B cell (primary cell): ENCODE results near the gene HOXB8. TPM values are rescaled to one million over a fixed set of nuclear protein-coding genes. Genes with fewer than 3 reads are reported as not detected.

Experiments used
- ATAC-seq: fragments of 200-7000 bp; cut with Tn5 transposase; one replicate; pipeline ENCODE4 v1.10.0; 2021; ENCODE audit warnings: low read depth, mild to moderate bottlenecking, moderate number of reproducible peaks, moderate library complexity
- CTCF ChIA-PET: fragments of 350-600 bp; sonication (Branson Sonifier 250); formaldehyde crosslinking; loops from one replicate; lab custom pipeline; 2021; ENCODE audit warnings: antibody characterized with exemption, inconsistent platforms; lab: Charles Lee
- POLR2A ChIA-PET: fragments of 350-600 bp; sonication (Branson Sonifier 250); formaldehyde crosslinking; loops from one replicate; lab custom pipeline; 2021; ENCODE audit warnings: antibody characterized with exemption; lab: Charles Lee
- DNase-seq: peaks from one replicate; pipeline ENCODE4 v3.0.0; 2013
- H2AFZ ChIP-seq: 2 replicates; pipeline ENCODE4 v1.6.1; 2012; ENCODE audit warnings: mild to moderate bottlenecking, low read depth, low read length; ENCODE audit not compliant: insufficient read depth, poor library complexity, severe bottlenecking
- H3K27ac ChIP-seq, 2 donors: 1 replicate in 1 of 2; 2 replicates in 1 of 2; pipeline ENCODE4 v1.5.1; 2012 to 2013; ENCODE audit warnings: low read length in 2 of 2, mild to moderate bottlenecking in 2 of 2, moderate library complexity in 1 of 2
- H3K27me3 ChIP-seq, 4 experiments: fragments of 200-600 bp in 1 of 4; sonication (generic) in 1 of 4; replicated peaks in 1 of 4; 1 replicate in 2 of 4; 2 replicates in 2 of 4; pipeline versions ENCODE4 v1.6.1 to v1.7.0; 2013 to 2016; ENCODE audit warnings: low read length in 3 of 4, mild to moderate bottlenecking in 2 of 4, mixed read lengths in 1 of 4, moderate library complexity in 1 of 4; ENCODE audit not compliant: insufficient read depth in 4 of 4, control insufficient read depth in 3 of 4; ENCODE audit errors: control extremely low read depth in 1 of 4
- H3K36me3 ChIP-seq, 2 experiments: replicated peaks in 1 of 2; 1 replicate in 1 of 2; 2 replicates in 1 of 2; pipeline versions ENCODE4 v1.6.1 to v1.7.1; 2013; ENCODE audit warnings: low read length in 1 of 2; ENCODE audit not compliant: insufficient read depth in 2 of 2, control insufficient read depth in 1 of 2; ENCODE audit errors: control extremely low read depth in 1 of 2, extremely low read depth in 1 of 2
- H3K4me1 ChIP-seq, 2 donors: fragments of 200-600 bp in 1 of 2; sonication (generic) in 1 of 2; 1 replicate in 1 of 2; 2 replicates in 1 of 2; pipeline versions ENCODE4 v1.5.1 to v1.6.1; 2013 to 2017; ENCODE audit warnings: low read length in 2 of 2; ENCODE audit not compliant: control insufficient read depth in 2 of 2, insufficient read depth in 2 of 2
- H3K4me2 ChIP-seq: replicated peaks from 2 replicates; pipeline ENCODE3; 2012; ENCODE audit warnings: mild to moderate bottlenecking, low read depth, low read length; ENCODE audit not compliant: poor library complexity, severe bottlenecking
- H3K4me3 ChIP-seq, 5 experiments: fragments of 200-600 bp in 1 of 5; sonication (generic) in 1 of 5; 1 replicate in 3 of 5; 2 replicates in 2 of 5; pipeline versions ENCODE4 v1.5.1 to v1.7.0; 2011 to 2016; ENCODE audit warnings: low read length in 4 of 5, mild to moderate bottlenecking in 4 of 5, low read depth in 2 of 5, control low read depth in 1 of 5, moderate library complexity in 1 of 5; ENCODE audit not compliant: insufficient read depth in 1 of 5; ENCODE audit errors: control extremely low read depth in 1 of 5, extremely low read depth in 1 of 5
- H3K79me2 ChIP-seq: fragments of 200-600 bp; sonication (generic); one replicate; pipeline ENCODE4 v1.6.0; 2016; ENCODE audit warnings: low read length; ENCODE audit not compliant: control insufficient read depth, insufficient read depth
- H3K9ac ChIP-seq: fragments of 200-600 bp; sonication (generic); 2 replicates; pipeline ENCODE4 v1.6.1; 2017; ENCODE audit warnings: mild to moderate bottlenecking, low read length, moderate library complexity
- H3K9me3 ChIP-seq, 3 donors: one replicate each; pipeline versions ENCODE4 v1.6.1 to v1.7.1; 2013; ENCODE audit warnings: low read length in 2 of 3; ENCODE audit not compliant: control insufficient read depth in 2 of 3, insufficient read depth in 1 of 3; ENCODE audit errors: control extremely low read depth in 1 of 3
- H4K20me1 ChIP-seq: 2 replicates; pipeline ENCODE4 v1.6.0; 2012; ENCODE audit warnings: mild to moderate bottlenecking, low read length; ENCODE audit not compliant: insufficient read depth, control insufficient read depth, poor library complexity, severe bottlenecking
- H3K27ac Mint-ChIP-seq: one replicate; pipeline ENCODE4 v1.8.0; 2021; ENCODE audit warnings: mixed read lengths
- H3K27me3 Mint-ChIP-seq: one replicate; pipeline ENCODE4 v1.8.0; 2021; ENCODE audit warnings: mixed read lengths
- H3K4me1 Mint-ChIP-seq: one replicate; pipeline ENCODE4 v1.8.0; 2021; ENCODE audit warnings: mixed read lengths
- H3K4me3 Mint-ChIP-seq: one replicate; pipeline ENCODE4 v1.8.0; 2021; ENCODE audit warnings: mixed read lengths
- H3K9me3 Mint-ChIP-seq: one replicate; pipeline ENCODE4 v1.8.0; 2022; ENCODE audit warnings: mixed read lengths; ENCODE audit not compliant: insufficient read depth
- EZH2 ChIP-seq: IDR thresholded peaks from 2 replicates; pipeline ENCODE4 v1.6.1; 2012; ENCODE audit warnings: borderline replicate concordance, low read depth, mild to moderate bottlenecking, moderate library complexity, low read length; ENCODE audit not compliant: insufficient read depth, poor library complexity, severe bottlenecking
- WGBS: methylation state at CpG from one replicate; pipeline ENCODE4 v1.1.5; 2013; ENCODE audit warnings: missing lambda C conversion rate; ENCODE audit not compliant: insufficient coverage; 5-methylcytosine and 5-hydroxymethylcytosine counted together
- intact Hi-C: fragments of 100-400 bp; cut with micrococcal nuclease; formaldehyde crosslinking; loops from one replicate; pipeline ENCODE4 v1.10.0; 2022
- polyA minus RNA-seq: library from RNA; depleted of rRNA, polyadenylated mRNA; stranded (reverse); fragments of >200 nt; gene quantifications from 2 replicates; pipeline ENCODE4 v1.2.3, GENCODE V29; 2012
- polyA plus RNA-seq: library from polyadenylated mRNA; depleted of rRNA; stranded (reverse); fragments of >200 nt; gene quantifications from 2 replicates; pipeline ENCODE4 v1.2.3, GENCODE V29; 2012
- total RNA-seq, 2 donors: library from RNA; stranded (reverse); fragments of 120-200 nt in 1 of 2; gene quantifications; 1 replicate in 1 of 2; 2 replicates in 1 of 2; pipeline versions ENCODE4 v1.2.3 to v1.2.4, GENCODE V29; 2013 to 2022
- TF ChIP-seq, protein P1 (sequence below): fragments of 200-600 bp; IDR thresholded peaks from one replicate; pipeline ENCODE4 v1.8.0; 2022; ENCODE audit warnings: antibody characterized with exemption, mild to moderate bottlenecking

Gene HOXB8
- not detected in 2 replicates for total RNA-seq
- total RNA-seq (2013): not detected
- not detected in 2 replicates for polyA plus RNA-seq
- not detected in 2 replicates for polyA minus RNA-seq

DNA sequence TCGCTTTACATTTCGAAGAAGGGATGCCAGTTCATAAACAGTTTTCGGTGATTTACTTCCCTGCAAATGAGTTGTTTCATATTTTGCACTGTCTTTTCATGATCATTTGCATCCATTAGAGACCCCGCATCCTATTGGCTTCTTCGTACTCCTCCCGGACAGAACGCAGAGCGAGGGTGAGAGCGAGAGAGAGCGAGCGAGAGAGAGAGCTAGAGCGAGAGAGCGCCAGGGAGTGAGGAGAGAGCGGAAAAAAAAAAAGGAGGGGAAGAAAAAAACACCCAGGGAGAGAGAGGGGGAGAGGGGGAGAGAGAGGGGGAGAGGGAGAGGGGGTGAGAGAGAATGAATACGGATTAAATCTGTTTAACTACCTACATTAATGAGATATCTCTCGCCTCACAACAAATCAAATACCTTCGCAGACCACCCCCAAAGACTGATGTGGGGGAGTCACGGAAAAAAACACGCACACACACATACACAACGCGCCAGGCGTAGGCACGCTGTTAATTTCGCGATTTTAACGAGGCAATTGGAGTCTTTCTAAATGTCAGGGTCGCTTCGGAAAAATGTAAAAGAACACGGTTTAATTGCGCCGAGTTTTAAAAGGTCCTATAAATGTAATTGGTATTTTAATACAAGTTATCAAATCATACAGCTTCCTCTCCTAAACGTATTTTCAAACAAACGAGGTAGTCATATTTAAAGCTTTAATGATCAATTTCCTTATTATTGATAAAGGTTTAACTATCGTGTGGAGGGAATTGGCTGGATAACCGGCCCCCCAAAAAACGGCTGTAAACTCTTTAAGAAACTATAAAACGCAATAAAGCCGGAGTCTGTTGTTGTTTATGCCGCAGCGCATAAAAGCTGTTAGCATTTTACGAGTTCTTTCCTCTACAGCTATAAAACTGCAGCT lies at the start of gene HOXB8:
TSS of gene HOXB8 (minus strand) at position 246 of the 916 bp plus-strand sequence. CDS start 588 bp downstream, outside the sequence.
- Histone ChIP-seq H3K79me2 (no peaks in the 10 kb centered on the region), H3K4me1 (peaks cover 63 to 79% of the 10 kb centered on the region in 2 donors), H3K36me3 (no peaks in the 10 kb centered on the region), H2AFZ (peak within 1 kb of the TSS; percentile 9), H3K9me3 (peaks cover 0 to 35% (median 0%) of the 10 kb centered on the region in 3 donors), H3K27ac (no peak within 1 kb of the TSS), H3K4me3 (peak within 1 kb of the TSS in 2 of 5 experiments; percentile 8 to 12), H3K27me3 (peaks cover 0 to 93% (median 62%) of the 10 kb centered on the region in 4 experiments), H4K20me1 (no peaks in the 10 kb centered on the region), H3K9ac (peak within 1 kb of the TSS; percentile 22), H3K4me2 (peak within 1 kb of the TSS; percentile 100)
- DNase-seq (peak; percentile 43), ATAC-seq (no peak)
- TF ChIP-seq EZH2: no peak
- TF ChIP-seq, protein P1, sequence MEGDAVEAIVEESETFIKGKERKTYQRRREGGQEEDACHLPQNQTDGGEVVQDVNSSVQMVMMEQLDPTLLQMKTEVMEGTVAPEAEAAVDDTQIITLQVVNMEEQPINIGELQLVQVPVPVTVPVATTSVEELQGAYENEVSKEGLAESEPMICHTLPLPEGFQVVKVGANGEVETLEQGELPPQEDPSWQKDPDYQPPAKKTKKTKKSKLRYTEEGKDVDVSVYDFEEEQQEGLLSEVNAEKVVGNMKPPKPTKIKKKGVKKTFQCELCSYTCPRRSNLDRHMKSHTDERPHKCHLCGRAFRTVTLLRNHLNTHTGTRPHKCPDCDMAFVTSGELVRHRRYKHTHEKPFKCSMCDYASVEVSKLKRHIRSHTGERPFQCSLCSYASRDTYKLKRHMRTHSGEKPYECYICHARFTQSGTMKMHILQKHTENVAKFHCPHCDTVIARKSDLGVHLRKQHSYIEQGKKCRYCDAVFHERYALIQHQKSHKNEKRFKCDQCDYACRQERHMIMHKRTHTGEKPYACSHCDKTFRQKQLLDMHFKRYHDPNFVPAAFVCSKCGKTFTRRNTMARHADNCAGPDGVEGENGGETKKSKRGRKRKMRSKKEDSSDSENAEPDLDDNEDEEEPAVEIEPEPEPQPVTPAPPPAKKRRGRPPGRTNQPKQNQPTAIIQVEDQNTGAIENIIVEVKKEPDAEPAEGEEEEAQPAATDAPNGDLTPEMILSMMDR: no peak
- POLR2A ChIA-PET: interaction anchor here (0.6 kb wide), 1 partner anchor 442 kb away, joined by 4 read pairs; no protein-coding TSS in a partner anchor
- H3K27ac Mint-ChIP-seq: peak within 1 kb of the TSS; percentile 73
- H3K4me1 Mint-ChIP-seq: peaks cover 51% of the 10 kb centered on the region
- H3K9me3 Mint-ChIP-seq: no peaks in the 10 kb centered on the region
- intact Hi-C loops: no loop called here
- peaks cover 78% of the 10 kb centered on the region for H3K27me3 Mint-ChIP-seq
- 40% methylated on average over 8 of the region's 41 CpGs for WGBS
- peak within 1 kb of the TSS; percentile 89 for H3K4me3 Mint-ChIP-seq
- CTCF ChIA-PET: interaction anchor here (0.7 to 2.1 kb wide), 8 partner anchors 16 to 356 kb away, joined by 3 to 7 read pairs (median 3); no protein-coding TSS in a partner anchor
